Neural cell (in vitro differentiated cells): ENCODE results near the gene SLC9B2. TPM values are rescaled to one million over a fixed set of nuclear protein-coding genes. Genes with fewer than 3 reads are reported as not detected.

Experiments used
- H2AFZ ChIP-seq: fragments of 200-600, 300-800 bp; sonication (generic), shearing (Covaris generic); 2 replicates; pipeline ENCODE4 v1.6.0; 2014; ENCODE audit warnings: low read depth, mild to moderate bottlenecking, antibody characterized with exemption, low read length, moderate library complexity
- H3F3A ChIP-seq: fragments of 200-600 bp; shearing (Covaris generic); 2 replicates; pipeline ENCODE4 v1.6.1; 2016; ENCODE audit warnings: mild to moderate bottlenecking, moderate library complexity, mixed read lengths, antibody characterized with exemption, low read length; ENCODE audit not compliant: insufficient read depth, poor library complexity, severe bottlenecking
- H3K27ac ChIP-seq: fragments of 200-600, 300-800 bp; sonication (generic), shearing (Covaris generic); 2 replicates; pipeline ENCODE4 v1.5.1; 2014; ENCODE audit warnings: mild to moderate bottlenecking, low read length, moderate library complexity
- H3K27me3 ChIP-seq: fragments of 300-800, 200-600 bp; sonication (generic), shearing (Covaris generic); 2 replicates; pipeline ENCODE4 v1.6.0; 2014; ENCODE audit warnings: mild to moderate bottlenecking, low read depth, low read length, moderate library complexity; ENCODE audit not compliant: insufficient read depth
- H3K36me3 ChIP-seq: fragments of 300-800, 200-600 bp; sonication (generic), shearing (Covaris generic); 2 replicates; pipeline ENCODE4 v1.5.1; 2014; ENCODE audit warnings: mild to moderate bottlenecking, antibody characterized with exemption, low read length, moderate library complexity; ENCODE audit not compliant: insufficient read depth
- H3K4me2 ChIP-seq: fragments of 300-800, 200-600 bp; sonication (generic), shearing (Covaris generic); 2 replicates; pipeline ENCODE4 v1.6.0; 2014; ENCODE audit warnings: mild to moderate bottlenecking, low read length
- H3K4me3 ChIP-seq: fragments of 300-800, 200-600 bp; sonication (generic), shearing (Covaris generic); 2 replicates; pipeline ENCODE4 v1.5.1; 2014; ENCODE audit warnings: mild to moderate bottlenecking, low read length, moderate library complexity
- H3K79me2 ChIP-seq: fragments of 200-600 bp; shearing (Covaris generic); replicated peaks from 2 replicates; pipeline ENCODE4 v1.6.0; 2014; ENCODE audit warnings: mild to moderate bottlenecking, low read length, moderate library complexity; ENCODE audit not compliant: insufficient read depth
- H3K9ac ChIP-seq: fragments of 300-800, 200-600 bp; sonication (generic), shearing (Covaris generic); 2 replicates; pipeline ENCODE4 v1.6.1; 2016; ENCODE audit warnings: mild to moderate bottlenecking, low read length, mixed read lengths
- H3K9me2 ChIP-seq: fragments of 200-600 bp; shearing (Covaris generic); 2 replicates; pipeline ENCODE4 v1.6.1; 2016; ENCODE audit warnings: mild to moderate bottlenecking, low read length, mixed read lengths; ENCODE audit not compliant: insufficient read depth
- H3K9me3 ChIP-seq: fragments of 200-600, 300-800 bp; sonication (generic), shearing (Covaris generic); 2 replicates; pipeline ENCODE4 v1.6.1; 2016; ENCODE audit warnings: mild to moderate bottlenecking, mixed run types, low read length, moderate library complexity, mixed read lengths
- H4K20me1 ChIP-seq: fragments of 200-600 bp; shearing (Covaris generic); 2 replicates; pipeline ENCODE4 v1.6.1; 2016; ENCODE audit warnings: mild to moderate bottlenecking, mixed run types; ENCODE audit not compliant: insufficient read depth
- CTCF ChIP-seq: fragments of 450-650 bp; IDR thresholded peaks from 2 replicates; pipeline ENCODE4 v1.5.1; 2014; ENCODE audit warnings: antibody characterized with exemption, mild to moderate bottlenecking, moderate library complexity; ENCODE audit not compliant: poor library complexity, severe bottlenecking
- EP300 ChIP-seq: fragments of 450-650 bp; conservative IDR thresholded peaks from 2 replicates; pipeline ENCODE4 v1.6.1; 2014; ENCODE audit warnings: antibody characterized with exemption, mild to moderate bottlenecking, moderate library complexity; ENCODE audit not compliant: poor library complexity, severe bottlenecking
- EZH2 ChIP-seq: fragments of 200-600, 300-800 bp; shearing (Covaris generic), sonication (generic); IDR thresholded peaks from 2 replicates; pipeline ENCODE4 v1.6.1; 2014; ENCODE audit warnings: antibody characterized with exemption, low read length, borderline replicate concordance, mild to moderate bottlenecking; ENCODE audit not compliant: insufficient read depth, poor library complexity, severe bottlenecking
- MXI1 ChIP-seq: fragments of 450-650 bp; conservative IDR thresholded peaks from 2 replicates; pipeline ENCODE4 v1.6.1; 2014; ENCODE audit warnings: antibody characterized with exemption, mild to moderate bottlenecking; ENCODE audit not compliant: poor library complexity, severe bottlenecking
- POLR2AphosphoS5 ChIP-seq: IDR thresholded peaks from 2 replicates; pipeline ENCODE4 v1.6.1; 2012
- RAD21 ChIP-seq: fragments of 450-650 bp; conservative IDR thresholded peaks from 2 replicates; pipeline ENCODE4 v1.6.1; 2014; ENCODE audit warnings: antibody characterized with exemption, mild to moderate bottlenecking, moderate library complexity
- REST ChIP-seq: IDR thresholded peaks from 2 replicates; pipeline ENCODE4 v1.6.1; 2012; ENCODE audit warnings: borderline replicate concordance
- SMC3 ChIP-seq: fragments of 450-650 bp; conservative IDR thresholded peaks from 2 replicates; pipeline ENCODE4 v1.6.1; 2014; ENCODE audit warnings: antibody characterized with exemption, mild to moderate bottlenecking, moderate library complexity; ENCODE audit not compliant: poor library complexity
- TAF1 ChIP-seq: IDR thresholded peaks from 2 replicates; pipeline ENCODE4 v1.6.1; 2012; ENCODE audit warnings: low read depth
- polyA plus RNA-seq: library from polyadenylated mRNA; depleted of rRNA; stranded (reverse); fragments of >200 nt; gene quantifications from 2 replicates; pipeline ENCODE4 v1.2.3, GENCODE V29; 2014

The SLC9B2 gene
- polyA plus RNA-seq, 1 donor from 2014 or later, result 46.3 TPM

GRCh38 chr4:103091601-103092223 is 15.2 kb upstream of the SLC9B2 start:
- Histone ChIP-seq H3K36me3 (no peaks in the 10 kb centered on the region), H3K4me2 (no peak overlapping the region), H3K27me3 (no peaks in the 10 kb centered on the region), H3K9ac (no peak overlapping the region), H3K4me3 (no peak overlapping the region), H3K9me3 (no peaks in the 10 kb centered on the region), H3K27ac (no peak overlapping the region), H3K9me2 (no peaks in the 10 kb centered on the region), H4K20me1 (no peaks in the 10 kb centered on the region), H2AFZ (no peak overlapping the region), H3F3A (no peaks in the 10 kb centered on the region), H3K79me2 (no peaks in the 10 kb centered on the region)
- TF ChIP-seq CTCF (peak; percentile 80), EP300 (no peak), POLR2AphosphoS5 (no peak), MXI1 (no peak), SMC3 (peak; percentile 79), RAD21 (peak; percentile 84), TAF1 (no peak), REST (no peak), EZH2 (no peak)

GRCh38 chr4:103089481-103089880 is 12.9 kb upstream of the SLC9B2 start:
- Histone ChIP-seq H3K9me2 (no peaks in the 10 kb centered on the region), H3K9me3 (no peaks in the 10 kb centered on the region), H3K27ac (no peak overlapping the region), H2AFZ (no peak overlapping the region), H3K79me2 (no peaks in the 10 kb centered on the region), H3K27me3 (no peaks in the 10 kb centered on the region), H3F3A (no peaks in the 10 kb centered on the region), H3K4me2 (no peak overlapping the region), H4K20me1 (no peaks in the 10 kb centered on the region), H3K36me3 (no peaks in the 10 kb centered on the region), H3K4me3 (no peak overlapping the region), H3K9ac (no peak overlapping the region)
- TF ChIP-seq RAD21 (no peak), SMC3 (no peak), POLR2AphosphoS5 (no peak), CTCF (no peak), EZH2 (no peak), TAF1 (no peak), MXI1 (no peak)
